GM18867 (cell line): ENCODE results near the gene FXYD2.

Experiments
- ATAC-seq: cut with Tn5 transposase; IDR thresholded peaks from one replicate; pipeline ENCODE4 v1.9.1; 2021; ENCODE audit warnings: mild to moderate bottlenecking, moderate library complexity; ENCODE audit not compliant: unreplicated experiment

The FXYD2 gene

GRCh38 chr11:117770061-117770460 lies 54.5 kb downstream of the FXYD2 start:
- ATAC-seq, result no peak
